GM21529 (cell line): ENCODE results near the gene SLC34A3.
A peak's percentile ranks its signal among the peaks of the same experiment; 100 is the strongest.

Source experiments
- ATAC-seq: cut with Tn5 transposase; IDR thresholded peaks from one replicate; pipeline ENCODE4 v1.9.1; 2021; ENCODE audit not compliant: unreplicated experiment

Gene SLC34A3

GRCh38 chr9:137195525-137196220 lies 35.0 kb upstream of the SLC34A3 start:
- ATAC-seq = no peak

GRCh38 chr9:137198051-137198901 lies 32.4 kb upstream of the SLC34A3 start:
- ATAC-seq = no peak

- no peak for ATAC-seq
Observed at GRCh38 chr9:137198902-137199283, 31.8 kb upstream of the SLC34A3 start.

- no peak for ATAC-seq
Observed at GRCh38 chr9:137199411-137200121, 31.1 kb upstream of the SLC34A3 start.

- peak; percentile 90 for ATAC-seq
Observed at GRCh38 chr9:137200311-137201204, 30.1 kb upstream of the SLC34A3 start, which contains the start of gene TPRN. Gene TPRN (minus strand): TSS chr9:137200741. CDS start chr9:137200711, 30 bp downstream.

GRCh38 chr9:137201205-137201868 lies 29.4 kb upstream of the SLC34A3 start:
- ATAC-seq = no peak

- ATAC-seq = no peak
Observed at GRCh38 chr9:137202966-137203365, 27.7 kb upstream of the SLC34A3 start.

- no peak for ATAC-seq
Observed at GRCh38 chr9:137204731-137205125, 26.0 kb upstream of the SLC34A3 start.

GRCh38 chr9:137205126-137206069 lies 25.3 kb upstream of the SLC34A3 start, which contains the start of the genes NDOR1 and TMEM203:
Gene NDOR1 (plus strand): TSS chr9:137205700. CDS start chr9:137205778, 78 bp downstream.
Gene TMEM203 (minus strand): TSS chr9:137205648. CDS start chr9:137205414, 234 bp downstream.
- ATAC-seq = peak; percentile 37

GRCh38 chr9:137206602-137207001 lies 24.1 kb upstream of the SLC34A3 start:
- no peak for ATAC-seq

- ATAC-seq = no peak
Observed at GRCh38 chr9:137211532-137211931, 19.2 kb upstream of the SLC34A3 start.

GRCh38 chr9:137212520-137212919 lies 18.2 kb upstream of the SLC34A3 start:
- no peak for ATAC-seq

GRCh38 chr9:137213160-137214060 lies 17.3 kb upstream of the SLC34A3 start:
- ATAC-seq = no peak

GRCh38 chr9:137214620-137215019 lies 16.1 kb upstream of the SLC34A3 start:
- no peak for ATAC-seq

- ATAC-seq = no peak
Observed at GRCh38 chr9:137215196-137215986, 15.3 kb upstream of the SLC34A3 start.

- ATAC-seq = no peak
Observed at GRCh38 chr9:137216188-137216965, 14.3 kb upstream of the SLC34A3 start.
